GM19467 (cell line): ENCODE measurements around the gene FLT1.

Experiments
- ATAC-seq: cut with Tn5 transposase; IDR thresholded peaks from one replicate; pipeline ENCODE4 v1.9.1; 2021; ENCODE audit warnings: mild to moderate bottlenecking, moderate library complexity; ENCODE audit not compliant: unreplicated experiment

Gene FLT1

GRCh38 chr13:28464861-28465460 is 30.0 kb downstream of the FLT1 start:
- ATAC-seq: no peak

GRCh38 chr13:28463481-28463880 is 31.4 kb downstream of the FLT1 start:
- ATAC-seq: no peak

DNA sequence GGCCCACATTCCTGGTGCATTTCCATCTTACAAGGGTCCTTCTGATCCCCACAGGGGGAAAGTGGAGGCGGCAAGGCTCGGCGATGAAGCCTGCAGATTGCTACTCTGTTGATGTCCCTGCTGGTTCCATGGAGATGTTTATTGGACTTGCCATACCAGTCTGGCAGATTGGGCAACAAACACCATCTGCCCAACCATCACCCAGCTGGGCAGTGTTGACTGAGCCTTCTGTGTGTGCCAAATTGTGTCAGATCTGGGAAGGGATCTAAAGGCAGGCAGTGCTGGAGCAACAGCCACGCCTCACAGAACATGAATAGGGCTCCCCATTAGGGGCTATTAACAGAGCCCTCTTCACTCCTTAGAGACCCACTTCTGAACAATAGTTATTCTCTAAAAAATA is 35.0 kb downstream of the FLT1 start:
- ATAC-seq: no peak

DNA sequence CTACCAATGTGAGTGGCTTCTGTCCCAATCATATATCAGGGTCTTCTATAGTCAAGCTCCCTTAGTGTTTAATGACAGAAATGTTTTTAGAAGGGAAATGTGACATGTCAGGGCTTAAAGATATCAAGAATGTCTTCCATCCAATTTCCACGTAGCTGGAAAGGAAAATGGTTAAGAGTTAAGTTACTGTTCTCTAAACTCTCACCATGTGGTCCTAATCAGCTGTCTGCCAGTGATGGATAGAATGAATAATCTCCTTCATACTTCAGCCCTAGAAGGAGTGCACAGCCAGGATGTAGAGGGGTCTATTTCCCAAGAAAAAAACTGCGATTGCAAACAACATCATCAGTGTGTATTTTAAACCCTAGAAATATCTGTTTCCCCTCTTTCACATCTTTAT is 36.3 kb downstream of the FLT1 start:
- no peak for ATAC-seq

GRCh38 chr13:28458051-28458450 is 36.9 kb downstream of the FLT1 start:
- ATAC-seq: no peak

- no peak for ATAC-seq
Measured at GRCh38 chr13:28457521-28457920, 37.4 kb downstream of the FLT1 start.

- ATAC-seq: no peak
Measured at GRCh38 chr13:28455580-28456194, 39.2 kb downstream of the FLT1 start.

GRCh38 chr13:28452755-28453154 is 42.2 kb downstream of the FLT1 start:
- no peak for ATAC-seq

GRCh38 chr13:28451482-28452217 is 43.3 kb downstream of the FLT1 start:
- no peak for ATAC-seq

DNA sequence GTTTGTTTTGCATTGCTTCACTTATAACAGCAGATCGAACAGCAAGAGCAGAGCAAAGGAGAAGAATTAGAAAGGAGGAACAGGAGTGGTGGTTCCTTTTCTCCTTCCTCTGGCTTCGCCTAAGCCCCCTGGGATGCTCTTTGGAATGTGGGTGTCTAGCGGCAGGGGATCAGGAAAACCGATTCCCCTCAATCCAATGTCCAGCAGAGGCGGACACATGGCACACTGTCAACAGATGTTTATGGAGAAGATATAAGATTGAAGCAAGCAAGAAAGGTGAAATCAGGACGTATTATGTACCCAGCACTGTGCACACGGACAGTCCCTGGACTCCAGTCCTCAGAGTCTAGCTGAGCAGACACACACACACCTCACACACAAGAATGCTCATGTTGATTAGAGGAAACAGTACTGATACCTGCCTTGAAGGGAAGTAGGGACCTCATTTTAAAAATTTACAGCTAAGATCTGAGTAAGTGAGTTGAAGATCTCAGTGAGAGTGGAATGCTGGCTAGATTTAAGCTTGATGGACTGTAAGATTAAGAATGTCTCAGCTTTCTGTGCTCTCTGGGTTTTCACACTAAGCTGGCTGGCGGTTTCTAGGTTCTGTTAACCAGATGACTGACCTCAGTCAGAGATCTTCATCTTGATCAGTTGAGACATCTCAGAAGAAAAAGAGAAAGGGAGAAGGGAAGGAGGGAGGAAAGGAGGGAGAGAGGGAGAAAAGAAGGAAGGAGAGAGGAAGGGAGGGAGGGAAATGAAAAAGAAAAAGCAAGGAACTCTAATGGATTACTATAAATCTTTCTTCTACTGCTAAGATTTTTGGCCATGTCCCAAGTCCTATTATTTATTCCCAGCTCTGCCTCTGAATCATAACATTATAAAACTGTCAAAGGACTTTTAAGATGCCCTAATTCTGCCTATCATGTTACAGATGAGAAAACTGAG is 44.8 kb downstream of the FLT1 start:
- no peak for ATAC-seq

GRCh38 chr13:28448651-28449358 is 46.1 kb downstream of the FLT1 start:
- ATAC-seq: no peak

- ATAC-seq: no peak
Measured at GRCh38 chr13:28447989-28448388, 46.9 kb downstream of the FLT1 start.

GRCh38 chr13:28447206-28447605 is 47.7 kb downstream of the FLT1 start:
- no peak for ATAC-seq

GRCh38 chr13:28442839-28443238 is 52.1 kb downstream of the FLT1 start:
- no peak for ATAC-seq

GRCh38 chr13:28441529-28441928 is 53.4 kb downstream of the FLT1 start:
- no peak for ATAC-seq

- no peak for ATAC-seq
Measured at GRCh38 chr13:28440774-28441504, 54.0 kb downstream of the FLT1 start.

DNA sequence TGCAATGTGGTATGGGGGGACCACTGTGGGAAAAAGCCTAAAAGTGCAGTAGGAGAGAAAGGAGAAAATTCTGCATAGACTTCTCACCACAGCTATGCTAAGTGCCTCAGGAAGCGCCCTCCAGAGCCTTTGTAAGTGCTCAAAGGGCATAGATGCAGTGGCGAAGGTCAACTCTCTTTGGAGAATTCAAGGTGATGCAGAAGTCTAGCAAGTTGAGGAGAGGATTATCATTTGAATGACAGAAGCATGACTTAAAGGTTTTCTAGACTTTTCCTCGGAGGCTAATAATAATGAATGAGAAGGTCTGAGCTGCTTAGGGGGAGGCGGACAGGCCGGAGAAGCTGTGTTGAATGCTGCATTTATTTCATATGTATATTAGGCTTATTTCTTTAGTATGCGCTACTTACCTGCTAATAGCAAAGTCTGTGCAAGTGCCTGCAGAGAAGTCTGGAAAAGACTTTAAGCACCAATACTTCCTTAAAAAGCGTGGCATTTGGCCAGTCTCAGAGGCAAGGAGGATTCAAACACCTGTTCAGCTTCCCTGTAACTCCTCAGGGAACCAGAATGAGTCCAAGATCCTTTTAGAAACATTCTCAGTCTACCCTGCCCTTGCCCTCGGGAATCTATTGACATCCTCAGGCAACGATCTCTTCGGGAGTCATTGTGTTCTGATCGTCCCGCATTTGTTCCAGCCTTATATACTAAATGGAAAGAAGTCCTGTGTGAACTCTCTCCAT is 56.2 kb downstream of the FLT1 start:
- ATAC-seq: no peak

DNA sequence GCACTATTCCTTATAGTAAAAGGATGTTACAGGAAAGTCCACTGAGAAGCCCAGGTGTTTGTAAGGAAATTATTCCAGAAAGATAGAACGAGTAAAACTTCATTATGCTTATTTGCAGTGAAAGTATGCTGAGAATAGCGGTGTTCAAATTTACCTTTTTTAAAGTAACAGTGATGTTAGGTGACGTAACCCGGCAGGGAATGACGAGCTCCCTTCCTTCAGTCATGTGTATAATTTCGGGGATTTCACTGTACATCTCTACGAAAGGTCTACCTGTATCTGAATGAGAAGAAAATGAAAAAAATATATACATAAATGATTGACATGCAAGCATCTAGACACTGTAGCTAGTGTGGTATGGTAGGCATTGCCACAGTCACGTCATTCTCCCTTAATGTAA is 56.9 kb downstream of the FLT1 start:
- ATAC-seq: no peak

- no peak for ATAC-seq
Measured at GRCh38 chr13:28435917-28436316, 59.0 kb downstream of the FLT1 start.
